ENCODE measurements around the gene PCDHB2. TPM values are rescaled to one million over a fixed set of nuclear protein-coding genes. Genes with fewer than 3 reads are reported as not detected.
A peak's percentile ranks its signal among the peaks of the same experiment; 100 is the strongest.

PCDHB2 gene
- total and polyA plus RNA-seq, 2 of the 4 experiments (the other 2 are of a cell fraction): 0.36 to 0.46 TPM

GRCh38 chr5:141050622-141051520, 43.5 kb upstream of the PCDHB2 start, which contains the start of gene PCDHB1:
Gene PCDHB1, plus strand, starts transcription at chr5:141051374. Its CDS starts 97 bp downstream, at chr5:141051471.
- WGBS, 2 experiments (ENCODE audit: extremely low coverage in 2 of 2, insufficient read length in 1 of 2): 7% methylated on average over 10 of the region's 20 CpGs; no CpG with 5 or more reads in 1 of the 2 experiments
- no peak within 1 kb of the TSS for H3K56ac ChIP-seq (ENCODE audit: extremely low read depth, insufficient read depth, low read length)
- no peak within 1 kb of the TSS for H3K23ac ChIP-seq (ENCODE audit: low read depth, low read length)
- H3K4me1 ChIP-seq (ENCODE audit: control insufficient read depth, insufficient read depth, low read length): no peaks in the 10 kb centered on the region
- BruUV-seq (replicated peaks): no TSS peak
- H3K14ac ChIP-seq (replicated peaks; ENCODE audit: low read depth, low read length): no peak within 1 kb of the TSS
- dilution Hi-C loops (cut with HindIII; ENCODE audit: low sequenced_read_pairs, unreplicated experiment): no loop called here
- POLR2A ChIA-PET (ENCODE audit: unreplicated experiment): no interaction called here
- H2AK5ac ChIP-seq (ENCODE audit: low read depth, low read length): no peak within 1 kb of the TSS
- intact Hi-C loops (cut with micrococcal nuclease): no loop called here
- H3K27ac ChIP-seq (ENCODE audit: insufficient read depth, low read length): no peak within 1 kb of the TSS
- no peaks in the 10 kb centered on the region for H3K9me1 ChIP-seq (ENCODE audit: insufficient read depth, low read length)
- H3K9ac ChIP-seq (ENCODE audit: low read depth, low read length): no peak within 1 kb of the TSS
- in situ Hi-C loops (cut with MboI; ENCODE audit: low sequenced_read_pairs): no loop called here
- TF ChIP-seq MAFK (IDR thresholded peaks at IDR 0.05; ENCODE audit: low read depth, low read length): no peak
- TF ChIP-seq FOS (IDR thresholded peaks at IDR 0.05; ENCODE audit: low read depth, low read length): no peak
- TF ChIP-seq ELK1 (IDR thresholded peaks at IDR 0.05; ENCODE audit: borderline replicate concordance, low read depth, low read length): no peak
- TF ChIP-seq RCOR1 (IDR thresholded peaks at IDR 0.05; ENCODE audit: insufficient replicate concordance, low read length): no peak
- TF ChIP-seq CHD1 (IDR thresholded peaks at IDR 0.05; ENCODE audit: low read depth, low read length): no peak
- no peak for TF ChIP-seq POLR2A (IDR thresholded peaks at IDR 0.05; ENCODE audit: low read depth, low read length)
- TF ChIP-seq CTCF (conservative IDR thresholded peaks at IDR 0.05; ENCODE audit: low read depth, low read length): no peak
- no peak for TF ChIP-seq RAD21 (IDR thresholded peaks at IDR 0.05; ENCODE audit: low read length)
- no peak for TF ChIP-seq NFE2L2 (IDR thresholded peaks at IDR 0.05; ENCODE audit: low read depth, low read length)
- TF ChIP-seq CEBPB (IDR thresholded peaks at IDR 0.05; ENCODE audit: low read depth, low read length): no peak
- no peak for TF ChIP-seq RFX5 (IDR thresholded peaks at IDR 0.05; ENCODE audit: low read depth, low read length)
- H2BK15ac ChIP-seq (ENCODE audit: low read depth, low read length): no peak within 1 kb of the TSS
- H3K36me3 ChIP-seq (ENCODE audit: control insufficient read depth, insufficient read depth, low read length): no peaks in the 10 kb centered on the region
- DNase-seq: no peak
- peak within 1 kb of the TSS; percentile 63 for H2AFZ ChIP-seq (replicated peaks; ENCODE audit: low read length, poor library complexity)
- no peak within 1 kb of the TSS for H3K4me2 ChIP-seq (ENCODE audit: low read depth, low read length)
- ATAC-seq (ENCODE audit: low read depth): no peak
- H3K27me3 ChIP-seq (ENCODE audit: control insufficient read depth, insufficient read depth, low read length): no peaks in the 10 kb centered on the region
- no peaks in the 10 kb centered on the region for H3K79me1 ChIP-seq (ENCODE audit: low read depth in 1 of 2, low read length in 2 of 2)
- no peak within 1 kb of the TSS for H4K5ac ChIP-seq (ENCODE audit: low read depth, low read length)
- H2BK120ac ChIP-seq (ENCODE audit: low read depth, low read length): no peak within 1 kb of the TSS
- H2BK20ac ChIP-seq (ENCODE audit: low read depth, low read length): no peak within 1 kb of the TSS
- H4K20me1 ChIP-seq (ENCODE audit: insufficient read depth, low read length): no peaks in the 10 kb centered on the region
- no peak within 1 kb of the TSS for H3K18ac ChIP-seq (ENCODE audit: low read depth, low read length)
- peaks cover 11% of the 10 kb centered on the region for H3K9me3 ChIP-seq (ENCODE audit: control insufficient read depth, insufficient read depth, low read length)
- H2AK9ac ChIP-seq (replicated peaks; ENCODE audit: low read depth, low read length, poor library complexity): no peak within 1 kb of the TSS
- H3K4ac ChIP-seq (ENCODE audit: low read depth, low read length): no peak within 1 kb of the TSS
- no peak within 1 kb of the TSS for H4K8ac ChIP-seq (ENCODE audit: low read depth in 2 of 2, low read length in 2 of 2)
- CTCF ChIA-PET: no interaction called here
- H3K4me3 ChIP-seq (ENCODE audit: insufficient read depth, low read depth, low read length): peak within 1 kb of the TSS; percentile 18; the same call in 1 of the 2 replicates
- no peak within 1 kb of the TSS for H4K91ac ChIP-seq (ENCODE audit: insufficient read depth, low read depth, low read length)
- H2BK5ac ChIP-seq (ENCODE audit: low read depth, low read length, poor library complexity, severe bottlenecking): no peak within 1 kb of the TSS

Measured in IMR-90 (cell line).